Ovary (tissue), 9 donors: ENCODE measurements around the gene SOX6. TPM values are rescaled to one million over a fixed set of nuclear protein-coding genes. Genes with fewer than 3 reads are reported as not detected.

Experiments used
- DNase-seq, 5 donors: peaks; one replicate each; pipeline ENCODE4 v3.0.0-alpha.2; 2019 to 2020
- H3K27ac ChIP-seq, 2 donors: fragments of 200-600 bp; one replicate each; pipeline versions ENCODE4 v1.5.1 to v1.8.0; 2019 to 2022
- H3K27me3 ChIP-seq: fragments of 200-600 bp; one replicate; pipeline ENCODE4 v1.8.0; 2022
- H3K36me3 ChIP-seq: fragments of 200-600 bp; sonication (generic); one replicate; pipeline ENCODE4 v1.5.1; 2019
- H3K4me1 ChIP-seq: one replicate; pipeline ENCODE4 v1.8.1; 2013; ENCODE audit warnings: mild to moderate bottlenecking, moderate library complexity; ENCODE audit not compliant: insufficient read depth
- H3K4me3 ChIP-seq: fragments of 200-600 bp; sonication (generic); one replicate; pipeline ENCODE4 v1.5.1; 2017
- H3K9me3 ChIP-seq, 2 donors: fragments of 200-600 bp in 1 of 2; sonication (generic) in 1 of 2; one replicate each; pipeline versions ENCODE4 v1.5.1 to v1.8.1; 2013 to 2019; ENCODE audit warnings: mild to moderate bottlenecking in 1 of 2, moderate library complexity in 1 of 2
- CTCF ChIP-seq, 3 donors: fragments of 450-650 bp in 2 of 3; fragments of 200-600 bp in 1 of 3; IDR thresholded peaks; one replicate each; pipeline versions ENCODE4 v1.5.1 to v1.8.0; 2016 to 2022; ENCODE audit warnings: antibody characterized with exemption in 3 of 3, mild to moderate bottlenecking in 1 of 3
- EP300 ChIP-seq: sonication (generic); formaldehyde crosslinking; IDR thresholded peaks from one replicate; pipeline ENCODE4 v1.6.1; 2017; ENCODE audit warnings: antibody characterized with exemption
- POLR2A ChIP-seq: fragments of 450-650 bp; IDR thresholded peaks from one replicate; pipeline ENCODE4 v1.6.1; 2017; ENCODE audit warnings: antibody characterized with exemption, mild to moderate bottlenecking, moderate library complexity
- WGBS, 3 donors: extraction: QIAGEN DNeasy Blood & Tissue Kit in 1 of 3; methylation state at CpG; one replicate each; pipeline versions ENCODE4 v1.1.5 to v1.1.7; 2013 to 2017; 5-methylcytosine and 5-hydroxymethylcytosine counted together
- intact Hi-C, 4 donors: fragments of 100-400 bp; cut with DNase I; formaldehyde crosslinking; loops; one replicate each; pipeline versions ENCODE4 v1.11.0 to v1.15.1; 2022 to 2023
- polyA plus RNA-seq, 2 donors: library from polyadenylated mRNA; stranded (reverse); fragments of 200-250 nt in 1 of 2; fragments of 350-450 nt in 1 of 2; fragmentation: Illumina TruSeq in 1 of 2; extraction: RNeasy Lipid Tissue Mini Kit (QIAGEN cat#74804) in 1 of 2; gene quantifications; one replicate each; pipeline ENCODE4 v1.2.3, GENCODE V29; 2013 to 2014
- total RNA-seq, 7 donors: library from RNA; depleted of rRNA in 2 of 7; stranded (reverse); fragments of >200 nt in 2 of 7; fragmentation: NEBNext Ultra II Directional in 3 of 7; extraction: Animal tissue kit (Norgen Biotek cat#: 25700) in 3 of 7; gene quantifications; one replicate each; pipeline versions ENCODE4 v1.1.0 to v1.2.4, GENCODE V29; 2016 to 2023
- donor health status: DM: no; HTN: no; CAD: no; lungs with moderate emphysema.
- donor health status: DM: no; HTN: no; CAD: no.
- donor health status: Bipolar disorder and iron deficiency.
- donor health status: DM: yes; HTN: yes; CAD: no.
- donor health status: DM: no; HTN: no; CAD: no.
- donor health status: DM: yes; HTN: yes; CAD: no.

The SOX6 gene
- total and polyA plus RNA-seq, 9 donors, result 0.61 to 29.4 (median 4.7) TPM

GRCh38 chr11:15941206-15941770, 415.1 kb downstream of the SOX6 start:
- H3K27ac ChIP-seq, result no peak overlapping the region
- intact Hi-C loops, result no loop called here
- 38 to 47% (median 45%) methylated on average over 32 to 36 of the region's 36 CpGs for WGBS, 3 donors
- DNase-seq, result peak in 2 of 5 donors; percentile 25 to 27
- H3K4me1 ChIP-seq, result no peaks in the 10 kb centered on the region
- H3K27me3 ChIP-seq, result no peaks in the 10 kb centered on the region
- TF ChIP-seq CTCF (IDR thresholded peaks at IDR 0.05) (peak; percentile 17 to 30 (median 27)), EP300 (no peak), POLR2A (no peak)
- H3K36me3 ChIP-seq, result no peaks in the 10 kb centered on the region
- no peak overlapping the region for H3K4me3 ChIP-seq
- no peaks in the 10 kb centered on the region for H3K9me3 ChIP-seq

GRCh38 chr11:15940462-15941205, 415.7 kb downstream of the SOX6 start:
- intact Hi-C loops, result no loop called here
- Histone ChIP-seq H3K27ac (no peak overlapping the region), H3K36me3 (no peaks in the 10 kb centered on the region), H3K9me3 (no peaks in the 10 kb centered on the region), H3K4me1 (no peaks in the 10 kb centered on the region), H3K4me3 (no peak overlapping the region), H3K27me3 (no peaks in the 10 kb centered on the region)
- DNase-seq, result no peak
- WGBS, 3 donors, result 78 to 81% (median 80%) methylated on average over 8 of the region's 8 CpGs
- no peak for TF ChIP-seq POLR2A
- TF ChIP-seq EP300, result no peak

- Histone ChIP-seq H3K27ac (no peak overlapping the region), H3K4me3 (no peak overlapping the region), H3K36me3 (no peaks in the 10 kb centered on the region), H3K27me3 (no peaks in the 10 kb centered on the region), H3K9me3 (no peaks in the 10 kb centered on the region), H3K4me1 (no peaks in the 10 kb centered on the region)
- intact Hi-C loops, result no loop called here
- TF ChIP-seq EP300, result no peak
- TF ChIP-seq POLR2A, result no peak
- no peak for TF ChIP-seq CTCF (IDR thresholded peaks at IDR 0.05)
- 80 to 100% (median 90%) methylated on average over 1 of the region's 1 CpG for WGBS, 3 donors
- DNase-seq, result no peak
Observed at GRCh38 chr11:15938983-15939382, 417.4 kb downstream of the SOX6 start.

GRCh38 chr11:15938121-15938611, 418.2 kb downstream of the SOX6 start:
- Histone ChIP-seq H3K4me1 (no peaks in the 10 kb centered on the region), H3K36me3 (no peaks in the 10 kb centered on the region), H3K27me3 (no peaks in the 10 kb centered on the region), H3K4me3 (no peak overlapping the region), H3K27ac (no peak overlapping the region), H3K9me3 (no peaks in the 10 kb centered on the region)
- intact Hi-C loops, result no loop called here
- no peak for TF ChIP-seq POLR2A
- TF ChIP-seq EP300, result no peak
- TF ChIP-seq CTCF (IDR thresholded peaks at IDR 0.05), result no peak
- DNase-seq, result no peak
- WGBS, 3 donors, result 94 to 96% (median 94%) methylated on average over 24 of the region's 24 CpGs

GRCh38 chr11:15937601-15938120, 418.7 kb downstream of the SOX6 start:
- H3K4me1 ChIP-seq, result no peaks in the 10 kb centered on the region
- H3K4me3 ChIP-seq, result no peak overlapping the region
- intact Hi-C loops, result no loop called here
- no peaks in the 10 kb centered on the region for H3K9me3 ChIP-seq
- H3K27me3 ChIP-seq, result no peaks in the 10 kb centered on the region
- WGBS, 3 donors, result 89 to 95% (median 93%) methylated on average over 12 of the region's 12 CpGs
- no peak for DNase-seq
- H3K27ac ChIP-seq, result no peak overlapping the region
- H3K36me3 ChIP-seq, result no peaks in the 10 kb centered on the region
- TF ChIP-seq POLR2A, result no peak
- no peak for TF ChIP-seq EP300
- TF ChIP-seq CTCF (IDR thresholded peaks at IDR 0.05), result no peak
